Measurements from ENCODE around the gene SCGB1C1. TPM values are rescaled to one million over a fixed set of nuclear protein-coding genes. Genes with fewer than 3 reads are reported as not detected.
"Not testable (repeated sequence)": the region's sequence is repeated elsewhere in the genome, so short reads cannot be mapped to it uniquely, and the experiment has no call there.

Gene SCGB1C1
- total and polyA plus RNA-seq, 4 donors: not detected

DNA sequence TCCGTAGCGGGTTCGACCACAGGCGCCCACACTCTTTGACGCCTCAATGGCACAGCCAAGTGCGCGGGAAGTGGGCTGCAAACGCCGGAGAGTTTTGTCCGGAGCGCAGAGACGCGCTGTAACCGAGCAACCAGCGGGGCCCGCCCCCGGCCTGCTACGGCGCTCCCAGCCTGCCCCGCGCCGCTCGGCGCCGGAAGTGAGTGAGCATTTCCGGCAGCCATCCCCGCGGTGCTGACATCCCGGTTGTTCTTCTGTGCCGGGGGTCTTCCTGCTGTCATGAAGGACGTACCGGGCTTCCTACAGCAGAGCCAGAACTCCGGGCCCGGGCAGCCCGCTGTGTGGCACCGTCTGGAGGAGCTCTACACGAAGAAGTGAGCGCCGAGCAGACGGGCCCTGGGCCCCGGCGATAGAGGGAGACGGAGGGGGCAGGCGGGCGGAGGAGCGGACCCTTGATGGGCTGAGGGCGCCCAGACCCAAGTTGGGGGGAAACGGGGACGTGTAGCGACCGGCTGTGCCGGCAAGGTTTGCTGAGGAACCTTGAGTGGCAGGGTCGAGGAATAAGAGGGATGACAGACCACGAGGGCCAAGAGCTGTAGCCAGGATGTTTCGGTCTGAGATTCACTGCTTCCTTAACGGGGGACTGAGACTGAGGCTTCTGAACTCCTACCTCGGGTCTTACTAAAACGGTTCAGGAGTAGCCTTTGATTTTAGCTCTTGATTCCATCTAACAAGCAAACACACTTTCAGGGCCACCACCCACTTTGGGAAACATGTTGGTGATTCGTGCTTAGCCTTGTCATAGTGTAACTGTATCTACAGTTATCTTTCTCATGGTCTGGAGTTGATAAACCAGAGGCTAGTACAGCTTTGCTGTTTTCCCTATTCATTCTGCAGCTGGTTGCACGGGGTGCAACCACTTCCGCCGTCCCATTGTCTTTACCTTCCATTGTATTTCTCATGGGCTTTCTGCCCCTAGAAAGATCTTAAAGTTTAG is 44.2 kb downstream of the SCGB1C1 start, which contains the start of gene PSMD13:
Gene PSMD13 (plus strand): TSS at position 203 of the 994 bp plus-strand sequence. CDS start 74 bp downstream, at position 277.
- peak; percentile 81 for TF ChIP-seq YY1 (IDR thresholded peaks at IDR 0.05)
- TF ChIP-seq MAX (IDR thresholded peaks at IDR 0.05): peak; percentile 1
- TF ChIP-seq SP1 (IDR thresholded peaks at IDR 0.05): peak; percentile 27
- TF ChIP-seq EGR1 (IDR thresholded peaks at IDR 0.05; ENCODE audit: low read depth in 2 of 2): peak in 1 of 2 donors; percentile 24
- TF ChIP-seq, protein P1, sequence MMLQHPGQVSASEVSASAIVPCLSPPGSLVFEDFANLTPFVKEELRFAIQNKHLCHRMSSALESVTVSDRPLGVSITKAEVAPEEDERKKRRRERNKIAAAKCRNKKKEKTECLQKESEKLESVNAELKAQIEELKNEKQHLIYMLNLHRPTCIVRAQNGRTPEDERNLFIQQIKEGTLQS (IDR thresholded peaks at IDR 0.05): no peak
- TF ChIP-seq JUND (IDR thresholded peaks at IDR 0.05): no peak
- peak; percentile 78 to 96 for TF ChIP-seq GABPA (IDR thresholded peaks at IDR 0.05 in 1 of 2, conservative IDR thresholded peaks at IDR 0.05 in 1 of 2)
- peak in 1 of 2 donors; percentile 12 for TF ChIP-seq RAD21 (IDR thresholded peaks at IDR 0.05)
- peaks cover 0 to 15% (median 9%) of the 10 kb centered on the region in 4 donors for H3K36me3 ChIP-seq (ENCODE audit: control insufficient read depth in 4 of 4, insufficient read depth in 3 of 4, low read depth in 1 of 4, low read length in 3 of 4)
- no peaks in the 10 kb centered on the region for H3K27me3 ChIP-seq (ENCODE audit: control insufficient read depth in 4 of 4, insufficient read depth in 4 of 4, low read length in 3 of 4)
- WGBS: 1% methylated on average over 62 of the region's 62 CpGs
- H3K9ac ChIP-seq (ENCODE audit: low read depth in 1 of 2, low read length in 2 of 2): peak within 1 kb of the TSS; percentile 65 to 87
- peaks cover 3 to 26% (median 19%) of the 10 kb centered on the region in 4 donors for H3K4me1 ChIP-seq (ENCODE audit: control insufficient read depth in 4 of 4, insufficient read depth in 4 of 4, low read length in 3 of 4)
- H3K9me3 ChIP-seq (ENCODE audit: control insufficient read depth in 4 of 4, low read length in 3 of 4): no peaks in the 10 kb centered on the region
- peak within 1 kb of the TSS; percentile 85 to 94 (median 85) for H3K4me3 ChIP-seq (ENCODE audit: low read depth in 1 of 3, low read length in 3 of 3)
- DNase-seq (ENCODE audit: low spot score): peak; percentile 86
- peak within 1 kb of the TSS; percentile 88 to 98 for H3K27ac ChIP-seq (ENCODE audit: low read depth in 1 of 2, low read length in 2 of 2)

DNA sequence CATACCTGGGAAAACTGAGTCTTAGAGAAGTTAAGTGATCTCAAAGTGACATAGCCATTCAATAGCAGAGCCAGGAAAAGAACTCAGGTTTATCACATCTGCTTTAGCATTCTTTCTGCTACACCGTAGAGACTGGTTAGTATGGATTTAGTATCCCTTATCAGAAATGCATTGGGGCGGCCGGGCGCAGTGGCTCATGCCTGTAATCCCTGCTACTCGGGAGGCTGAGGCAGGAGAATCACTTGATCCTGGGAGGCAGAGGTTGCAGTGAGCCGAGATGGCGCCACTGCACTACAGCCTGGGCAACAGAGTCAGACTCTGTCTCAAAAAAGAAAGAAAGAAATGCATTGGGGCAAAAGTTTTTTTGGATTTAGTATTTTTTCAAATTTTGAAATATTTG is 45.5 kb downstream of the SCGB1C1 start:
- not testable (repeated sequence) for H3K27me3 ChIP-seq (ENCODE audit: control insufficient read depth in 4 of 4, insufficient read depth in 4 of 4, low read length in 3 of 4); H3K4me3 ChIP-seq (ENCODE audit: low read depth in 1 of 3, low read length in 3 of 3); H3K9ac ChIP-seq (ENCODE audit: low read depth in 1 of 2, low read length in 2 of 2); H3K27ac ChIP-seq (ENCODE audit: low read depth in 1 of 2, low read length in 2 of 2); DNase-seq (ENCODE audit: low spot score); H3K9me3 ChIP-seq (ENCODE audit: control insufficient read depth in 4 of 4, low read length in 3 of 4)
- Histone ChIP-seq H3K36me3 (ENCODE audit: control insufficient read depth in 4 of 4, insufficient read depth in 3 of 4, low read depth in 1 of 4, low read length in 3 of 4) (peaks cover 0 to 18% (median 6%) of the 10 kb centered on the region in 4 donors), H3K4me1 (ENCODE audit: control insufficient read depth in 4 of 4, insufficient read depth in 4 of 4, low read length in 3 of 4) (peaks cover 3 to 26% (median 19%) of the 10 kb centered on the region in 4 donors)
- WGBS: 90% methylated on average over 7 of the region's 7 CpGs

DNA sequence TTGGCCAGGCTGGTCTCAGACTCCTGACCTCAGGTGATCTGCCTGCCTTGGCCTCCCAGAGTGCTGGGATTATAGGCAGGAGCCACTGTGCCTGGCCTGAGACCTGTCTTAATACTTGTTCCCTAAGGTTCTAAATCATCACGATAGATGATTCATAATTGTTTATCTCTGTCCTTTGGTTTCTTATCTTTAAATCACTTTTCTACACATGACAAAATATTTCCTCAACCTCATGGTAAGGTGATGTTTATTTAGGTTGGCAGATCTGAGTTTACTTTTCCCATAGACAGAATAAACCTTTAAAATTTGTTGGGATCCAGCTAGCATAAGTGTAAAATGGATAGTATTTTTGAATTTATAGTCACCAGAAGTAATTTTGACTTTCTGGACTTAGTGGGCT is 47.4 kb downstream of the SCGB1C1 start:
- Histone ChIP-seq H3K36me3 (ENCODE audit: control insufficient read depth in 4 of 4, insufficient read depth in 3 of 4, low read depth in 1 of 4, low read length in 3 of 4) (peaks cover 0 to 30% (median 18%) of the 10 kb centered on the region in 4 donors), H3K9me3 (ENCODE audit: control insufficient read depth in 4 of 4, low read length in 3 of 4) (no peaks in the 10 kb centered on the region), H3K27me3 (ENCODE audit: control insufficient read depth in 4 of 4, insufficient read depth in 4 of 4, low read length in 3 of 4) (no peaks in the 10 kb centered on the region), H3K27ac (ENCODE audit: low read depth in 1 of 2, low read length in 2 of 2) (no peak overlapping the region), H3K9ac (ENCODE audit: low read depth in 1 of 2, low read length in 2 of 2) (no peak overlapping the region), H3K4me1 (ENCODE audit: control insufficient read depth in 4 of 4, insufficient read depth in 4 of 4, low read length in 3 of 4) (peaks cover 3 to 21% (median 16%) of the 10 kb centered on the region in 4 donors), H3K4me3 (ENCODE audit: low read depth in 1 of 3, low read length in 3 of 3) (no peak overlapping the region)
- no peak for DNase-seq (ENCODE audit: low spot score)
- 21% methylated on average over 1 of the region's 1 CpG for WGBS
- TF ChIP-seq JUND (IDR thresholded peaks at IDR 0.05): no peak

DNA sequence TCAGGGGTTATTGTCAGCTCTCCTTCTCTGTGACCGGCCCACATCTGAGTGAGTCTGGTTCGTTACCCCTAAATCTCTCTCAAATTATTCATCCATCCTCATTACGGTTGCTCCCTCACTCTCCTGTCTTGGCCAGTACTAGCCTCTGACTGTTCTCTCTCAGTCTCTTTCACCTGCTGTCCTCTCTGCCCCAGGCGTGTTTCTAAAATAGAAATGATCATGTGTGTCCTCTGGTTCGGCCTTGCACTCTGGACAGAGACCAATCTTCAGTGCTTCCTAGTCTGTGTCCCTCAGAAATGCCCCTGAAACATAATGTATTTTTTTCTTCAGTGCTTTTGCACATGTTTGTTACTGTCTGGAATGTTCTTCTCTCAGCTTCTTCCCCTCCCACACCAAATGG is 48.8 kb downstream of the SCGB1C1 start:
- Histone ChIP-seq H3K36me3 (ENCODE audit: control insufficient read depth in 4 of 4, insufficient read depth in 3 of 4, low read depth in 1 of 4, low read length in 3 of 4) (peaks cover 4 to 42% (median 23%) of the 10 kb centered on the region in 4 donors), H3K4me1 (ENCODE audit: control insufficient read depth in 4 of 4, insufficient read depth in 4 of 4, low read length in 3 of 4) (peaks cover 3 to 17% (median 10%) of the 10 kb centered on the region in 4 donors), H3K9me3 (ENCODE audit: control insufficient read depth in 4 of 4, low read length in 3 of 4) (no peaks in the 10 kb centered on the region), H3K9ac (ENCODE audit: low read depth in 1 of 2, low read length in 2 of 2) (no peak overlapping the region), H3K27me3 (ENCODE audit: control insufficient read depth in 4 of 4, insufficient read depth in 4 of 4, low read length in 3 of 4) (no peaks in the 10 kb centered on the region), H3K27ac (ENCODE audit: low read depth in 1 of 2, low read length in 2 of 2) (no peak overlapping the region), H3K4me3 (ENCODE audit: low read depth in 1 of 3, low read length in 3 of 3) (no peak overlapping the region)
- no peak for TF ChIP-seq NR2F2 (IDR thresholded peaks at IDR 0.05)
- no peak for TF ChIP-seq YY1 (IDR thresholded peaks at IDR 0.05)
- no peak for TF ChIP-seq ZBTB33 (IDR thresholded peaks at IDR 0.05)
- 94% methylated on average over 5 of the region's 5 CpGs for whole genome bisulfite sequencing
- no peak for DNase-seq (ENCODE audit: low spot score)
